GM23338 (cell line): ENCODE results near the gene GRPR. TPM values are rescaled to one million over a fixed set of nuclear protein-coding genes. Genes with fewer than 3 reads are reported as not detected.

Source experiments
- ATAC-seq: fragments of 200-7000 bp; cut with Tn5 transposase; 3 replicates; pipeline ENCODE4 v1.9.1; 2020
- DNase-seq: peaks from one replicate; pipeline ENCODE4 v3.0.0-alpha.2; 2015; ENCODE audit warnings: low spot score
- H2AFZ ChIP-seq: fragments of 200-600 bp; sonication (generic); 2 replicates; pipeline ENCODE4 v1.8.0; 2016; ENCODE audit warnings: antibody characterized with exemption, mild to moderate bottlenecking, moderate library complexity
- H3F3A ChIP-seq: fragments of 200-600 bp; sonication (generic); replicated peaks from 2 replicates; pipeline ENCODE4 v1.8.0; 2017; ENCODE audit warnings: antibody characterized with exemption, mixed run types, low read depth
- H3K27ac ChIP-seq: fragments of 200-600 bp; sonication (generic); 2 replicates; pipeline ENCODE4 v1.6.1; 2016; ENCODE audit warnings: low read depth
- H3K27me3 ChIP-seq: fragments of 200-600 bp; sonication (generic); 2 replicates; pipeline ENCODE4 v1.8.0; 2016; ENCODE audit warnings: mild to moderate bottlenecking, mixed run types, moderate library complexity; ENCODE audit not compliant: insufficient read depth
- H3K36me3 ChIP-seq: fragments of 200-600 bp; sonication (generic); 2 replicates; pipeline ENCODE4 v1.8.0; 2016; ENCODE audit warnings: mild to moderate bottlenecking; ENCODE audit not compliant: insufficient read depth
- H3K4me1 ChIP-seq: fragments of 200-600 bp; sonication (generic); 2 replicates; pipeline ENCODE4 v1.8.0; 2016; ENCODE audit warnings: mild to moderate bottlenecking, moderate library complexity; ENCODE audit not compliant: insufficient read depth
- H3K4me2 ChIP-seq: fragments of 200-600 bp; sonication (generic); 2 replicates; pipeline ENCODE4 v1.7.1; 2017; ENCODE audit warnings: mixed run types
- H3K4me3 ChIP-seq: fragments of 200-600 bp; sonication (generic); 2 replicates; pipeline ENCODE4 v1.6.1; 2016; ENCODE audit warnings: mixed run types
- H3K79me2 ChIP-seq: fragments of 200-600 bp; sonication (generic); replicated peaks from 2 replicates; pipeline ENCODE4 v1.8.0; 2017; ENCODE audit warnings: mild to moderate bottlenecking; ENCODE audit not compliant: insufficient read depth
- H3K9me2 ChIP-seq: fragments of 200-600 bp; sonication (generic); 2 replicates; pipeline ENCODE4 v1.8.0; 2017; ENCODE audit not compliant: insufficient read depth
- H4K20me1 ChIP-seq: fragments of 200-600 bp; sonication (generic); replicated peaks from 2 replicates; pipeline ENCODE4 v1.8.0; 2017; ENCODE audit warnings: mild to moderate bottlenecking; ENCODE audit not compliant: insufficient read depth
- H3K27ac Mint-ChIP-seq: 2 replicates; pipeline ENCODE4 v1.8.0; 2020; ENCODE audit warnings: inconsistent platforms, mild to moderate bottlenecking, moderate library complexity, mixed read lengths
- H3K27me3 Mint-ChIP-seq: 3 replicates; pipeline ENCODE4 v1.8.0; 2022; ENCODE audit warnings: low read depth, mild to moderate bottlenecking, moderate library complexity, mixed read lengths, inconsistent platforms; ENCODE audit not compliant: insufficient read depth, poor library complexity
- H3K36me3 Mint-ChIP-seq: 3 replicates; pipeline ENCODE4 v1.8.0; 2021; ENCODE audit warnings: low read depth, mild to moderate bottlenecking, inconsistent platforms, moderate library complexity, mixed read lengths
- H3K4me1 Mint-ChIP-seq: 3 replicates; pipeline ENCODE4 v1.8.0; 2020; ENCODE audit warnings: mild to moderate bottlenecking, inconsistent platforms, mixed read lengths
- H3K4me3 Mint-ChIP-seq: 3 replicates; pipeline ENCODE4 v1.8.0; 2021; ENCODE audit warnings: moderate library complexity, mild to moderate bottlenecking, inconsistent platforms, mixed read lengths
- H3K9me3 Mint-ChIP-seq: 3 replicates; pipeline ENCODE4 v1.8.0; 2020; ENCODE audit warnings: moderate library complexity, mild to moderate bottlenecking, inconsistent platforms, mixed read lengths
- CREB1 ChIP-seq: fragments of 250-450 bp; sonication (Bioruptor Pico); IDR thresholded peaks from 2 replicates; pipeline ENCODE4 v1.5.0; 2020; ENCODE audit warnings: low read depth, mild to moderate bottlenecking, moderate library complexity
- EZH2 ChIP-seq: fragments of 200-600 bp; sonication (generic); IDR thresholded peaks from one replicate; pipeline ENCODE4 v1.8.0; 2017; ENCODE audit warnings: antibody characterized with exemption, mild to moderate bottlenecking, low read depth; ENCODE audit not compliant: unreplicated experiment
- EZH2phosphoT487 ChIP-seq: fragments of 200-600 bp; sonication (generic); IDR thresholded peaks from one replicate; pipeline ENCODE4 v1.8.1; 2018; ENCODE audit warnings: antibody characterized with exemption; ENCODE audit not compliant: unreplicated experiment
- NANOG ChIP-seq: IDR thresholded peaks from 2 replicates; pipeline ENCODE4 v1.6.1; 2016; ENCODE audit warnings: antibody characterized with exemption, borderline replicate concordance
- ZNF331 ChIP-seq: fragments of 250-450 bp; sonication (Bioruptor Pico); IDR thresholded peaks from 2 replicates; pipeline ENCODE4 v1.5.0; 2020; ENCODE audit warnings: low read depth, mild to moderate bottlenecking, moderate library complexity
- ZNF462 ChIP-seq: fragments of 250-450 bp; sonication (Bioruptor Pico); IDR thresholded peaks from 2 replicates; pipeline ENCODE4 v1.5.0; 2020; ENCODE audit warnings: mild to moderate bottlenecking, moderate library complexity
- polyA plus RNA-seq: library from polyadenylated mRNA; unstranded; fragments of >200 nt; fragmentation: Nextera tagmentation; extraction: Ambion mirVana; gene quantifications from 2 replicates; pipeline ENCODE4 v1.2.1, GENCODE V29; 2016
- total RNA-seq: library from RNA; depleted of rRNA; stranded (reverse); fragments of >200 nt; shearing (Covaris generic); gene quantifications from 2 replicates; pipeline ENCODE4 v1.2.3, GENCODE V29; 2014
- TF ChIP-seq, protein P1 (sequence below): IDR thresholded peaks from one replicate; pipeline ENCODE4 v1.6.1; 2018; ENCODE audit warnings: antibody characterized with exemption; ENCODE audit not compliant: unreplicated experiment
- TF ChIP-seq, protein P2 (sequence below), 2 experiments: fragments of 200-600 bp in 1 of 2; sonication (generic) in 1 of 2; conservative IDR thresholded peaks; 2 replicates each; pipeline versions ENCODE4 v1.5.1 to v1.6.1; 2016 to 2017; ENCODE audit warnings: antibody characterized with exemption in 2 of 2, low read depth in 2 of 2, mild to moderate bottlenecking in 2 of 2, moderate library complexity in 1 of 2

The GRPR gene
- total and polyA plus RNA-seq, 2 experiments from 2014 or later, result 13.4 to 14.3 TPM

- H3K27ac Mint-ChIP-seq, result peak overlapping the region; percentile 69
- Histone ChIP-seq H3K27me3 (no peaks in the 10 kb centered on the region), H3K4me2 (peak overlapping the region; percentile 34; the same call in 1 of the 2 replicates), H2AFZ (no peak overlapping the region), H3K4me1 (peaks cover 18% of the 10 kb centered on the region), H3K9me2 (no peaks in the 10 kb centered on the region), H3K36me3 (no peaks in the 10 kb centered on the region), H4K20me1 (no peaks in the 10 kb centered on the region), H3K27ac (peak overlapping the region; percentile 98), H3F3A (peaks cover 4% of the 10 kb centered on the region; the same call in 1 of the 2 replicates), H3K79me2 (no peaks in the 10 kb centered on the region), H3K4me3 (no peak overlapping the region)
- H3K9me3 Mint-ChIP-seq, result peaks cover 7% of the 10 kb centered on the region; the same call in 2 of the 3 replicates
- H3K4me1 Mint-ChIP-seq, result peaks cover 43% of the 10 kb centered on the region
- H3K27me3 Mint-ChIP-seq, result peaks cover 4% of the 10 kb centered on the region
- H3K36me3 Mint-ChIP-seq, result peaks cover 4% of the 10 kb centered on the region
- TF ChIP-seq NANOG, result peak; percentile 67
- no peak for TF ChIP-seq ZNF462
- peak; percentile 88 for ATAC-seq
- no peak overlapping the region for H3K4me3 Mint-ChIP-seq
- peak; percentile 58 for DNase-seq
These were observed 63.1 kb downstream of the GRPR start for GRCh38 chrX:16186380-16187007.

DNA sequence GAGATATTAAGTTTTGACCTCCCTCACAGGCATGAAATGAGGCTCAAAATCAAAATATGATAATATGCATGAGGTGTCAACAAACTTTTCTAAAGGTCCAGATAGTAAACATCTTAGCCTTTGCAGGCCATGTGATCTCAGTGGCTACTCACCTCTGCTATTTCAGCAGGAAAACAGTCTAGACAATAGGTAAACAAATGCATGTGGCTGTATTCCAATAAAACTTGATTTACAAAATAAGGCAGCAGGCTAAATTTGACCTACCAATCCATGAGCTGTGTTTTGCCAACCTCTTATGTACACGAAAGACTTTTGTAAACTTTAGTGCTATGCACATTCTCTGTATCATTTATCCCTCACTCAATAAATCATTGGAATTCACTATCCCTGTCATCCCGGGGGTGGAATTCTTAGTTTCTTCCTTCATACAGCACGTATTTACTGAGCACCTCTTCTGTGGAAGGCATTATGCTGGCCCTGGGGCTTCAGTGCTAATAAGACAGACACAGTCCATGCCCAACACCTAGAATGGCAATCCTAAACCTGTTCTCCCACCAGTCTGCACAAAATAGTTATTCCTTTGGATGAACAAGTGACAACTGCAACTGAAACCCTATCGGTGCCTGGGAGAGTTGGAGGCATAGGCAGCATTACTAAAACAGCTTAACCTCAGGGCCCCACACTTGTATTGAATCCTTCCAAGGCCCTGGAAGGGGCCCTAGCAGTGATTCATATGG lies 63.8 kb downstream of the GRPR start:
- Mint-ChIP-seq H3K27ac (no peak overlapping the region), H3K27me3 (peaks cover 1% of the 10 kb centered on the region), H3K4me1 (peaks cover 42% of the 10 kb centered on the region), H3K4me3 (no peak overlapping the region), H3K9me3 (peaks cover 7% of the 10 kb centered on the region; the same call in 2 of the 3 replicates), H3K36me3 (peaks cover 3% of the 10 kb centered on the region)
- Histone ChIP-seq H3K4me1 (peaks cover 18% of the 10 kb centered on the region), H3K27me3 (no peaks in the 10 kb centered on the region), H2AFZ (no peak overlapping the region), H3K36me3 (no peaks in the 10 kb centered on the region), H3F3A (peaks cover 4% of the 10 kb centered on the region; the same call in 1 of the 2 replicates), H3K27ac (peak overlapping the region; percentile 98), H3K9me2 (no peaks in the 10 kb centered on the region), H3K4me3 (no peak overlapping the region), H3K4me2 (peak overlapping the region; percentile 34; the same call in 1 of the 2 replicates), H3K79me2 (no peaks in the 10 kb centered on the region), H4K20me1 (no peaks in the 10 kb centered on the region)
- DNase-seq, result peak; percentile 1
- ATAC-seq, result peak; percentile 59
- no peak for TF ChIP-seq EZH2
- TF ChIP-seq CREB1 (CRISPR knock-in tag), result no peak
- TF ChIP-seq, protein P1, sequence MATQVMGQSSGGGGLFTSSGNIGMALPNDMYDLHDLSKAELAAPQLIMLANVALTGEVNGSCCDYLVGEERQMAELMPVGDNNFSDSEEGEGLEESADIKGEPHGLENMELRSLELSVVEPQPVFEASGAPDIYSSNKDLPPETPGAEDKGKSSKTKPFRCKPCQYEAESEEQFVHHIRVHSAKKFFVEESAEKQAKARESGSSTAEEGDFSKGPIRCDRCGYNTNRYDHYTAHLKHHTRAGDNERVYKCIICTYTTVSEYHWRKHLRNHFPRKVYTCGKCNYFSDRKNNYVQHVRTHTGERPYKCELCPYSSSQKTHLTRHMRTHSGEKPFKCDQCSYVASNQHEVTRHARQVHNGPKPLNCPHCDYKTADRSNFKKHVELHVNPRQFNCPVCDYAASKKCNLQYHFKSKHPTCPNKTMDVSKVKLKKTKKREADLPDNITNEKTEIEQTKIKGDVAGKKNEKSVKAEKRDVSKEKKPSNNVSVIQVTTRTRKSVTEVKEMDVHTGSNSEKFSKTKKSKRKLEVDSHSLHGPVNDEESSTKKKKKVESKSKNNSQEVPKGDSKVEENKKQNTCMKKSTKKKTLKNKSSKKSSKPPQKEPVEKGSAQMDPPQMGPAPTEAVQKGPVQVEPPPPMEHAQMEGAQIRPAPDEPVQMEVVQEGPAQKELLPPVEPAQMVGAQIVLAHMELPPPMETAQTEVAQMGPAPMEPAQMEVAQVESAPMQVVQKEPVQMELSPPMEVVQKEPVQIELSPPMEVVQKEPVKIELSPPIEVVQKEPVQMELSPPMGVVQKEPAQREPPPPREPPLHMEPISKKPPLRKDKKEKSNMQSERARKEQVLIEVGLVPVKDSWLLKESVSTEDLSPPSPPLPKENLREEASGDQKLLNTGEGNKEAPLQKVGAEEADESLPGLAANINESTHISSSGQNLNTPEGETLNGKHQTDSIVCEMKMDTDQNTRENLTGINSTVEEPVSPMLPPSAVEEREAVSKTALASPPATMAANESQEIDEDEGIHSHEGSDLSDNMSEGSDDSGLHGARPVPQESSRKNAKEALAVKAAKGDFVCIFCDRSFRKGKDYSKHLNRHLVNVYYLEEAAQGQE, result no peak
- TF ChIP-seq EZH2phosphoT487, result no peak
- TF ChIP-seq, protein P2, sequence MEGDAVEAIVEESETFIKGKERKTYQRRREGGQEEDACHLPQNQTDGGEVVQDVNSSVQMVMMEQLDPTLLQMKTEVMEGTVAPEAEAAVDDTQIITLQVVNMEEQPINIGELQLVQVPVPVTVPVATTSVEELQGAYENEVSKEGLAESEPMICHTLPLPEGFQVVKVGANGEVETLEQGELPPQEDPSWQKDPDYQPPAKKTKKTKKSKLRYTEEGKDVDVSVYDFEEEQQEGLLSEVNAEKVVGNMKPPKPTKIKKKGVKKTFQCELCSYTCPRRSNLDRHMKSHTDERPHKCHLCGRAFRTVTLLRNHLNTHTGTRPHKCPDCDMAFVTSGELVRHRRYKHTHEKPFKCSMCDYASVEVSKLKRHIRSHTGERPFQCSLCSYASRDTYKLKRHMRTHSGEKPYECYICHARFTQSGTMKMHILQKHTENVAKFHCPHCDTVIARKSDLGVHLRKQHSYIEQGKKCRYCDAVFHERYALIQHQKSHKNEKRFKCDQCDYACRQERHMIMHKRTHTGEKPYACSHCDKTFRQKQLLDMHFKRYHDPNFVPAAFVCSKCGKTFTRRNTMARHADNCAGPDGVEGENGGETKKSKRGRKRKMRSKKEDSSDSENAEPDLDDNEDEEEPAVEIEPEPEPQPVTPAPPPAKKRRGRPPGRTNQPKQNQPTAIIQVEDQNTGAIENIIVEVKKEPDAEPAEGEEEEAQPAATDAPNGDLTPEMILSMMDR (conservative IDR thresholded peaks at IDR 0.05; ENCODE audit: low read depth in 2 of 2), result no peak
- TF ChIP-seq ZNF331 (CRISPR knock-in tag), result no peak
